ENCODE measurements around the gene PTPN11. TPM values are rescaled to one million over a fixed set of nuclear protein-coding genes. Genes with fewer than 3 reads are reported as not detected.

PTPN11 gene
- polyA plus RNA-seq, 1 donor (not counting 4 experiments of a cell fraction or from before 2014, with no cell fraction given), result 95.3 TPM

GRCh38 chr12:112514456-112514855 lies 95.7 kb downstream of the PTPN11 start:
- H3K4me1 ChIP-seq (ENCODE audit: control insufficient read depth, extremely low read depth, insufficient read depth, low read length), result no peaks in the 10 kb centered on the region
- no peak overlapping the region for H3K4me3 ChIP-seq (ENCODE audit: control insufficient read depth in 2 of 3, extremely low read depth in 1 of 3, insufficient read depth in 2 of 3, low read depth in 1 of 3, low read length in 3 of 3)
- no peak for TF ChIP-seq EZH2 (IDR thresholded peaks at IDR 0.05; ENCODE audit: low read length)
- TF ChIP-seq CTCF (optimal IDR thresholded peaks at IDR 0.05 in 1 of 3, IDR thresholded peaks at IDR 0.05 in 1 of 3, conservative IDR thresholded peaks at IDR 0.05 in 1 of 3; ENCODE audit: extremely low read depth in 1 of 3, insufficient read depth in 2 of 3, low read length in 3 of 3), result no peak
- H3K79me2 ChIP-seq (ENCODE audit: control insufficient read depth, insufficient read depth, low read length), result no peaks in the 10 kb centered on the region
- peaks cover 0 to 5% of the 10 kb centered on the region in 2 experiments for H3K36me3 ChIP-seq (ENCODE audit: control insufficient read depth in 2 of 2, extremely low read depth in 1 of 2, insufficient read depth in 2 of 2, low read length in 2 of 2)
- no peak overlapping the region for H3K9ac ChIP-seq (ENCODE audit: control insufficient read depth, extremely low read depth, insufficient read depth, low read length)
- H3K4me2 ChIP-seq (ENCODE audit: control insufficient read depth, extremely low read depth, insufficient read depth, low read depth, low read length), result no peak overlapping the region
- dilution Hi-C loops (cut with MboI; ENCODE audit: extremely low pct_ligation_motif_present, low sequenced_read_pairs), result no loop called here
- no peaks in the 10 kb centered on the region for H3K27me3 ChIP-seq (ENCODE audit: control insufficient read depth, extremely low read depth, insufficient read depth, low read length)
- no peaks in the 10 kb centered on the region for H3K9me3 ChIP-seq (ENCODE audit: control insufficient read depth, low read depth, low read length)
- no peaks in the 10 kb centered on the region for H3K9me1 ChIP-seq (ENCODE audit: control insufficient read depth, extremely low read depth, insufficient read depth, low read length)
- no peaks in the 10 kb centered on the region for H4K20me1 ChIP-seq (ENCODE audit: control insufficient read depth, extremely low read depth, insufficient read depth, low read length)
- H3K27ac ChIP-seq (ENCODE audit: control insufficient read depth, insufficient read depth, low read length), result no peak overlapping the region
- H2AFZ ChIP-seq (ENCODE audit: control insufficient read depth, low read length), result no peak overlapping the region
- no peak for FAIRE-seq
- DNase-seq (ENCODE audit: low read depth, low spot score), result no peak

GRCh38 chr12:112514926-112515642 lies 96.3 kb downstream of the PTPN11 start:
- no peak overlapping the region for H2AFZ ChIP-seq (ENCODE audit: control insufficient read depth, low read length)
- no peaks in the 10 kb centered on the region for H4K20me1 ChIP-seq (ENCODE audit: control insufficient read depth, extremely low read depth, insufficient read depth, low read length)
- dilution Hi-C loops (cut with MboI; ENCODE audit: extremely low pct_ligation_motif_present, low sequenced_read_pairs), result no loop called here
- no peak overlapping the region for H3K4me3 ChIP-seq (ENCODE audit: control insufficient read depth in 2 of 3, extremely low read depth in 1 of 3, insufficient read depth in 2 of 3, low read depth in 1 of 3, low read length in 3 of 3)
- H3K36me3 ChIP-seq (ENCODE audit: control insufficient read depth in 2 of 2, extremely low read depth in 1 of 2, insufficient read depth in 2 of 2, low read length in 2 of 2), result peaks cover 0 to 5% of the 10 kb centered on the region in 2 experiments
- no peak overlapping the region for H3K27ac ChIP-seq (ENCODE audit: control insufficient read depth, insufficient read depth, low read length)
- no peaks in the 10 kb centered on the region for H3K27me3 ChIP-seq (ENCODE audit: control insufficient read depth, extremely low read depth, insufficient read depth, low read length)
- H3K9ac ChIP-seq (ENCODE audit: control insufficient read depth, extremely low read depth, insufficient read depth, low read length), result no peak overlapping the region
- no peak for FAIRE-seq
- no peaks in the 10 kb centered on the region for H3K79me2 ChIP-seq (ENCODE audit: control insufficient read depth, insufficient read depth, low read length)
- no peaks in the 10 kb centered on the region for H3K9me3 ChIP-seq (ENCODE audit: control insufficient read depth, low read depth, low read length)
- no peak for DNase-seq (ENCODE audit: low read depth, low spot score)
- no peaks in the 10 kb centered on the region for H3K9me1 ChIP-seq (ENCODE audit: control insufficient read depth, extremely low read depth, insufficient read depth, low read length)
- no peaks in the 10 kb centered on the region for H3K4me1 ChIP-seq (ENCODE audit: control insufficient read depth, extremely low read depth, insufficient read depth, low read length)
- no peak overlapping the region for H3K4me2 ChIP-seq (ENCODE audit: control insufficient read depth, extremely low read depth, insufficient read depth, low read depth, low read length)
- no peak for TF ChIP-seq CTCF (optimal IDR thresholded peaks at IDR 0.05 in 1 of 3, IDR thresholded peaks at IDR 0.05 in 1 of 3, conservative IDR thresholded peaks at IDR 0.05 in 1 of 3; ENCODE audit: extremely low read depth in 1 of 3, insufficient read depth in 2 of 3, low read length in 3 of 3)
- TF ChIP-seq EZH2 (IDR thresholded peaks at IDR 0.05; ENCODE audit: low read length), result no peak
